COR-L47 (cell line): ENCODE measurements around the gene CFAP54.

Source experiments
- DNase-seq: peaks from one replicate; lab custom pipeline; 2025; lab: John Stamatoyannopoulos, UW

The CFAP54 gene

GRCh38 chr12:96751626-96752025 is 262.2 kb downstream of the CFAP54 start:
- DNase-seq = no peak

GRCh38 chr12:96752211-96752610 is 262.8 kb downstream of the CFAP54 start:
- no peak for DNase-seq

GRCh38 chr12:96766232-96766631 is 276.9 kb downstream of the CFAP54 start:
- no peak for DNase-seq

- DNase-seq = peak; percentile 99
Observed at GRCh38 chr12:96769400-96769799, 280.0 kb downstream of the CFAP54 start.

GRCh38 chr12:96770219-96771102 is 281.1 kb downstream of the CFAP54 start:
- peak; percentile 67 for DNase-seq

GRCh38 chr12:96773031-96773430 is 283.7 kb downstream of the CFAP54 start:
- DNase-seq = no peak

GRCh38 chr12:96774496-96775256 is 285.3 kb downstream of the CFAP54 start:
- no peak for DNase-seq

- no peak for DNase-seq
Observed at GRCh38 chr12:96776908-96777307, 287.5 kb downstream of the CFAP54 start.

GRCh38 chr12:96780330-96780729 is 291.0 kb downstream of the CFAP54 start:
- DNase-seq = no peak

- DNase-seq = no peak
Observed at GRCh38 chr12:96786791-96787190, 297.4 kb downstream of the CFAP54 start.

- no peak for DNase-seq
Observed at GRCh38 chr12:96803969-96804368, 314.6 kb downstream of the CFAP54 start.

GRCh38 chr12:96806272-96806671 is 316.9 kb downstream of the CFAP54 start:
- DNase-seq = no peak

GRCh38 chr12:96807741-96808140 is 318.4 kb downstream of the CFAP54 start:
- no peak for DNase-seq

- DNase-seq = no peak
Observed at GRCh38 chr12:96808587-96808986, 319.2 kb downstream of the CFAP54 start.

GRCh38 chr12:96809522-96809921 is 320.1 kb downstream of the CFAP54 start:
- no peak for DNase-seq

- DNase-seq = no peak
Observed at GRCh38 chr12:96810057-96810456, 320.7 kb downstream of the CFAP54 start.

GRCh38 chr12:96810477-96810876 is 321.1 kb downstream of the CFAP54 start:
- DNase-seq = no peak

- no peak for DNase-seq
Observed at GRCh38 chr12:96811083-96811482, 321.7 kb downstream of the CFAP54 start.

- no peak for DNase-seq
Observed at GRCh38 chr12:96812153-96812552, 322.8 kb downstream of the CFAP54 start.

- DNase-seq = no peak
Observed at GRCh38 chr12:96814200-96814599, 324.8 kb downstream of the CFAP54 start.

GRCh38 chr12:96821592-96821991 is 332.2 kb downstream of the CFAP54 start:
- DNase-seq = no peak

- DNase-seq = no peak
Observed at GRCh38 chr12:96822641-96823040, 333.3 kb downstream of the CFAP54 start.
